ENCODE measurements around the gene DEGS2. TPM values are rescaled to one million over a fixed set of nuclear protein-coding genes. Genes with fewer than 3 reads are reported as not detected.

DEGS2 gene
- total RNA-seq, 2 experiments from 2014 or later, result 0.05 to 0.39 TPM

DNA sequence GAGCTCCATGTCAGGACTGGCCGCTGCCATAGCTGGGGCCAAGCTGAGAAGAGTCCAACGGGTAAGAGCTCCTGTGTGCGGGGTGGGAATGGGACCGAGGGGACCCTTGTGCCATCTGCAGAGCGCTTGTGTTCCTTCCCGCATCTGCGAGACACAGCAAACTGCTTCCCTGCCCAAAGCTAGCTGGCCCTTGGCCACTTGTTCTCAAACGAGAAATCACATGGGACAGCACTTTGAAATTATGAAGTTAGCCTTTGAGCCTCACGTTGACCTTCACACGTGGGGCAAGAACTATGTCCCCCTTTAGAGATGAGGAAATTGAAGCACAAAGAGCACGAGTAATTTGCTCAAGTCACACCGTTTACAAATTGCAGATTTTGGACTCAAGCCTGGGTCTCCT lies 30.8 kb downstream of the DEGS2 start:
- no peaks in the 10 kb centered on the region for H3K27me3 Mint-ChIP-seq (ENCODE audit: low read depth)
- ChIA-PET CTCF (no interaction called here), POLR2A (interaction anchor here (1.3 kb wide), 1 partner anchor 17 kb away, joined by 3 read pairs; no protein-coding TSS in a partner anchor)
- DNase-seq (no peak), ATAC-seq (no peak)
- H3K4me1 Mint-ChIP-seq (ENCODE audit: low read depth), result peaks cover 2% of the 10 kb centered on the region
- peaks cover 88% of the 10 kb centered on the region for H3K36me3 Mint-ChIP-seq (ENCODE audit: low read depth)
- no peaks in the 10 kb centered on the region for H3K9me3 Mint-ChIP-seq (ENCODE audit: insufficient read depth)
- H3K27ac Mint-ChIP-seq, result no peak overlapping the region
- H3K4me3 Mint-ChIP-seq, result no peak overlapping the region

DNA sequence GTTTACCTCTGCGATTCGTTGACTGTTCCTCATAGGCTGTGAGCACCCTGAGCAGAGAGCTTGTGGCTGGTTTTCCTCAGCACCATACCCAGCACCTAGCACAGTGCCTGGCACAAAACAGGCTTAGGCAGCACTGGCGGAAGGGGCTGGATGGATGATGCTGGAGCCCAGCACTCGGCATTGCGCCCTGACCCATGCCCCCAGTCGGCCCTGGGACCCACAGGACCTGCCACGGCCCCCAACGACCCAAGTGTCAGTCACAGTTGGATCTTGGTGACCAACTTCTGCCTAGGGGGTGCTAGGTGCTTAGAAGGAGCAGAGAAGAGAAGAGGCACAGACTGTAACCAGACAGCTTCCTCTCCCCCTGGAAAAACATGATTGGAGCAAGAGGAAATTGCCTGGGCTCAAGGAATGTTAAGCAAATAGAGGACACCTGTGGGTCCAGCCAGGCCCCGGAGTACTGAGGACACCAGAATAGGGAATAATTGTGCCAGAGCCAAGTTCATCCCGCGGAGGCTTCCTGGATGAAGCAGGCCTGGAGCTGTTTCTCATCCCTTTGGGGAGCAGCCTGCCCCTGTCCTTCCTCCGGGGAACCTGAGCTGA lies 31.5 kb downstream of the DEGS2 start:
- no peak overlapping the region for H3K4me3 Mint-ChIP-seq
- no peaks in the 10 kb centered on the region for H3K9me3 Mint-ChIP-seq (ENCODE audit: insufficient read depth)
- ChIA-PET CTCF (no interaction called here), POLR2A (interaction anchor here (0.6 to 1.3 kb wide), 2 partner anchors 18 to 38 kb away, joined by 3 to 4 read pairs; no protein-coding TSS in a partner anchor)
- no peak overlapping the region for H3K27ac Mint-ChIP-seq
- no peaks in the 10 kb centered on the region for H3K27me3 Mint-ChIP-seq (ENCODE audit: low read depth)
- no peak for DNase-seq
- H3K4me1 Mint-ChIP-seq (ENCODE audit: low read depth), result peaks cover 2% of the 10 kb centered on the region
- ATAC-seq, result no peak
- peaks cover 87% of the 10 kb centered on the region for H3K36me3 Mint-ChIP-seq (ENCODE audit: low read depth)

DNA sequence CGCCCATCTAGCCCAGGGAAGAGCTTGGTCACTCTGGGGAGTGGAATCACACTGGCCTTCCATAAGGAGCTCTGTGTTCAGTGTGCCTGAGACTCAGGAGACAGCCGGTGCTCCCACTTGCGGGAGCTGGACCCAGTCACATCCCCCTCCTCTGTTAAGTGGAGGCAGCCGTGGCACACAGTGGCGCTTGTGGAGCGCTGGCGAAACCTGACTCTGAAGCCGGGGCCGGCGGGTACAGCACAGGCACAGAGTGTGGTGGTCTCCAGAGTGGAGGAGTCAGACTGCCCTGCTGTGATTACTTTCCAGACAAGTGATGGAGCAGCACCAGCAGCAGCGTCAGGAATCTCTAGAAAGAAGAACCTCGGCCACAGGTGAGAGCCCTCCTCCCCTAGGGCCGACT lies 33.0 kb downstream of the DEGS2 start:
- DNase-seq, result no peak
- no peak overlapping the region for H3K27ac Mint-ChIP-seq
- ATAC-seq, result no peak
- no peak overlapping the region for H3K4me3 Mint-ChIP-seq
- no peaks in the 10 kb centered on the region for H3K27me3 Mint-ChIP-seq (ENCODE audit: low read depth)
- peaks cover 80% of the 10 kb centered on the region for H3K36me3 Mint-ChIP-seq (ENCODE audit: low read depth)
- POLR2A ChIA-PET, result no interaction called here
- CTCF ChIA-PET, result interaction anchor here (1.0 kb wide), 1 partner anchor 69 kb away, joined by 4 read pairs; no protein-coding TSS in a partner anchor
- H3K4me1 Mint-ChIP-seq (ENCODE audit: low read depth), result peaks cover 2% of the 10 kb centered on the region
- no peaks in the 10 kb centered on the region for H3K9me3 Mint-ChIP-seq (ENCODE audit: insufficient read depth)

DNA sequence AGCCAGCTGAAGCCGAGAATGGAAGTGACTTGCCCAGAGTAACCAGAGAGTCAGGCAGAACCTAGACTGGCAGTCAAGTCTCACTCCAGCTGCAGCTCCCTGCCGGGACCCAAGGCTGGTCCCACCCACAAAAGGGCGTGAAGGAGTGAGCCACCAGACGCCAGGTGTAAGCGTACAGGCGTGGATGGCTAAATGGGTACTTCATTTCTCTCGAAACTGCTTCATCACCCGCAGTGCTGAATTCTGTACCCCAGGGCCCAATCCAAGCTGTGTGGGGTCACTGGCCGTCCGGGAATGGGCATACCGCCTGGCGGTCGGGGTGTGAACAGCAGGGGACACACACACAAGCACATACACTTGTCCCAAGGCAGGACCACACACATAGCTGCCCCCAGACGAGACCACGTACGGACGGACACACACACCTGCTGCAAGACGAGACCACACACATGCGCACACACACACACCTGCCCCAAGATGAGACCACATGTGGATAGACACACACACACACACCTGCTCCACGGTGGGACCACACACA lies 34.8 kb downstream of the DEGS2 start:
- peaks cover 6% of the 10 kb centered on the region for H3K4me1 Mint-ChIP-seq (ENCODE audit: low read depth)
- peak overlapping the region; percentile 70 for H3K27ac Mint-ChIP-seq
- POLR2A ChIA-PET, result interaction anchor here (0.6 kb wide), 1 partner anchor 41 kb away, joined by 3 read pairs; no protein-coding TSS in a partner anchor
- H3K4me3 Mint-ChIP-seq, result no peak overlapping the region
- CTCF ChIA-PET, result interaction anchor here (1.1 kb wide), 1 partner anchor 141 kb away, joined by 3 read pairs; no protein-coding TSS in a partner anchor
- no peaks in the 10 kb centered on the region for H3K9me3 Mint-ChIP-seq (ENCODE audit: insufficient read depth)
- DNase-seq, result no peak
- ATAC-seq, result no peak
- no peaks in the 10 kb centered on the region for H3K27me3 Mint-ChIP-seq (ENCODE audit: low read depth)
- H3K36me3 Mint-ChIP-seq (ENCODE audit: low read depth), result peaks cover 72% of the 10 kb centered on the region

DNA sequence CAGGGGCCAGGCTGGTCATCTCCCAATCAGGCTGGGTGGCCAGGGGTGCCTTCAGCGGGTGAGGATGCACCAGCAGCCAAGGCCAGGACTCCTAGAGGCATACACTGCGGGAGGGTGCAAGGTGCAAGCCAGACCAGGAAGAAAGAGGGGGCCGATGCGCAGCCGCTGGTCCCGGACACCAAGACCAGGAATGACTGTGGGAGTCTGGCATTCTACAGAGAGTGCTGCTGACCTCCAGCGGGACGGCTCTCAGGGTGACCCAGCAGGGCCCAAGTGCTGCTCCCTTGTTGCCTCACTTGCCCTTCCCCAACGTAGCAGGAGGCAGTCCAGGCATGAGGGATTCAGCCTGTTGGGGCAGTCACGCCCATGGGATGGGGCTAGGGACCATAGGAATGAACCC lies 35.8 kb downstream of the DEGS2 start:
- Mint-ChIP-seq H3K4me1 (ENCODE audit: low read depth) (peaks cover 4% of the 10 kb centered on the region), H3K4me3 (no peak overlapping the region), H3K36me3 (ENCODE audit: low read depth) (peaks cover 73% of the 10 kb centered on the region), H3K27ac (no peak overlapping the region), H3K9me3 (ENCODE audit: insufficient read depth) (no peaks in the 10 kb centered on the region), H3K27me3 (ENCODE audit: low read depth) (no peaks in the 10 kb centered on the region)
- POLR2A ChIA-PET, result no interaction called here
- DNase-seq, result no peak
- CTCF ChIA-PET, result no interaction called here
- ATAC-seq, result no peak

DNA sequence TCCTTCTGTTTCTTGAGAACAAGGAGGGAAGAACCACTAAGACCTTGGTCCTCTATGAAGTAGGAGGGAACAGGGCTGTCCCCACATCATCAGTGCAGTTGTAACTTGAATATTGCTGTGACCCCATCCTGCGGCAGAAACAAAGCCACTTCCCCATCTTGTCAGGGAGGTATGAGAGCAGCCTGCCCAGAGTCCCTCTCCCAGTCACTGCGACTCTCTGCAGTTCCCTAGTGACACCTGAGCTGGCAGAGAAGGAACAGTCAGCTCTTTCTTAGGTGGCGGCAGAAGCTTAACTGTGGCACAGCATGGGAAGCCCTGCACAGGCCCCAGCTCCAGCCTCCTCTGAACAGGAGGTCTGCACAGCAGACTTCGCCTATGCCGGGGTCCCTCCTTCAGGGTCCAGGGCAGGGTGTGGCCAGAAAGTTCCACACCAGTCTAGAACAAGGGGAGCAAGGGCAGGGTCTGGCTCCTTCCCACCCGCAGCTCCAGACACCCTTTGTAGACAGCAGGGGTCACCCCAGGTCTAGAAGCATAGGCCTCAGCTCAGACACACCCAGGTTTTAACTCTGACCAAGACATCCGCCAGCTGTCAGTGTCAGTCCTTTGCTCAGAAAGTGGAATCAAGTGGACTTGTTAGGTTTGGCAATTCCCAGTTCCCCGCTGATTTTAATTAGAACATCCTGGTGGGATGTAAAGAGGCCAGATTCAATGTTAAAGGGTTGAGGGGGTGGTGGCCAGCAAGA lies 36.8 kb downstream of the DEGS2 start:
- Mint-ChIP-seq H3K4me3 (no peak overlapping the region), H3K27ac (peak overlapping the region; percentile 41), H3K36me3 (ENCODE audit: low read depth) (peaks cover 75% of the 10 kb centered on the region), H3K27me3 (ENCODE audit: low read depth) (no peaks in the 10 kb centered on the region), H3K4me1 (ENCODE audit: low read depth) (peaks cover 9% of the 10 kb centered on the region), H3K9me3 (ENCODE audit: insufficient read depth) (no peaks in the 10 kb centered on the region)
- POLR2A ChIA-PET, result interaction anchor here (0.6 kb wide), 1 partner anchor 116 kb away, joined by 3 read pairs; no protein-coding TSS in a partner anchor
- DNase-seq (no peak), ATAC-seq (no peak)
- CTCF ChIA-PET, result interaction anchor here (1.4 kb wide), 1 partner anchor 70 kb away, joined by 7 read pairs; no protein-coding TSS in a partner anchor

DNA sequence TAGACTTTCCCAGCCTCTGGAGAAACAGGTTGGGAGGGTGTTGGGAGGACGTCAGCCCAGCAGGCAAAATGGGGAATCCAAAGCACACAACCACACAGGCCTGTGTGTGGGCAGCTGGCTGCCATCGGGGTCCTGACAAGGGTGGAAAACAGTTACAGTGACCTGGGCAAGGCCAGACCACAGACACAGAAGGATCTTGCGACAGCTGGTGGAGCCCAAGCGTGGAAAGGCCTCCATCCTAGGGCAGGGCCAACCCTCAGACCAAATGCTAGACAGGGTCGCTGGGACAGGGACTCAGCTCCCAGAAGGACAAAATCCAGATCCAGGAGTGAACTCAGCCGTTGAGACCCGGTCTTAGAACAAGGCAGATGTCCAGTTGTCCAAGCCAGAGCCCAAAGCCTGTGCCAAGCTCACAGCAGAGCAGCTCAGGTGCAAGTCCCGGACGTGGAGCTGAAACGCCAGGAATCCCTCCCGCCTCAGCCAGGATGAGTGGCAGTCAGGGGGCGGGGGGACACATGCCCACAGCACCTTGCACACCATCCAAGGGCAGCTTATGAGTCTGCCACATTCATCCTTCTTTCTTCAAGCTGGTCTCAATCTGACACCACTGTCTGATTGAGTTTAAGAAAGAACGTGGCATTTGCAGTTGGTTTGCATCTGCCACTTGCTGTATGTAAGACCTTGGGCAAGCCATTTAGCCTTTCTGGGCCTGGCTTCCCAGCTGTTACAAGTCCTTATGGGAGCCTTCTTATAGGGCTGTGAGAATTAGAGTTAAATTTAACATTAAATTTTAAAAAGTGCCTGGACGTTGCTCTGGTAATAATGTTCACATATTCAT lies 37.6 kb downstream of the DEGS2 start:
- peaks cover 73% of the 10 kb centered on the region for H3K36me3 Mint-ChIP-seq (ENCODE audit: low read depth)
- ChIA-PET CTCF (interaction anchor here (0.6 to 1.4 kb wide), 2 partner anchors 71 to 139 kb away, joined by 3 to 7 read pairs; no protein-coding TSS in a partner anchor), POLR2A (interaction anchor here (0.8 kb wide), 1 partner anchor 10 kb away, joined by 3 read pairs; no protein-coding TSS in a partner anchor)
- peaks cover 12% of the 10 kb centered on the region for H3K4me1 Mint-ChIP-seq (ENCODE audit: low read depth)
- DNase-seq, result no peak
- H3K27ac Mint-ChIP-seq, result no peak overlapping the region
- no peak overlapping the region for H3K4me3 Mint-ChIP-seq
- ATAC-seq, result no peak
- H3K9me3 Mint-ChIP-seq (ENCODE audit: insufficient read depth), result no peaks in the 10 kb centered on the region
- H3K27me3 Mint-ChIP-seq (ENCODE audit: low read depth), result no peaks in the 10 kb centered on the region

DNA sequence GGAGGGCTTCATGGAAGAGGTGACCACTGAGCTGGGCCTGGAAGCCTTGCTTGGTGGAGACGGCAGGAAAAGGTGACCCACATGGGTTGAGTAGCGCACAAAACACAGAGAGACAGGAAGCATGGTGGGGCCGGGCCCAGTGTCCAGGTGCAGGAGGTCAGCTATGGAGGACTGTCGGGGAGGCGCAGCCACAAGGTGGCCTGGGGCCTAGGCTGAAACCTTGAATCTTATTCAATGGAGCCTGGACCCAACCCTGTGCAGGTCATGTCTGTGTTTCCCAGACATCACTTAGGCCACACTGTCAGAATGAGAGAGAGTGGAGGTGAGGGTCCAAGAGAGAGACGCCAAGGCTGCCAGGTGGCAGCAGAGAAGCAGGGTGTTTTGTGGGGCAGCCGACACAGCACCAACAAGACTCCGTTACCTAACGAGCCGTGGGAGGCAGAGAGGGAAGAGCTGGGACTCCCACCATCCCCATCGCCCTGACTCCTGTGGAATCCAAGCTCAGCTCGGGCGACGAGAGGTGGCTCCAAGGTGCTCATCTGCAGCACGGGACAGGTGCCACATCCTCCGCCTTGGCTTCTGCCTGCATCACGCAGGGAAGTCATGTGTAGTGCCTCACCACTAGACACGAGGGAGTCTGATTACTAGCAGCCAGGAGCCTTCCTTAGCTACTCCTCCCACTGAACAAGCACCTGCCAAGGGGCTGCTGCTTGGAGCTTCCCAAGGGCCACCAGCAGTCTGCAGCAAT lies 38.7 kb downstream of the DEGS2 start:
- no peak for ATAC-seq
- ChIA-PET POLR2A (no interaction called here), CTCF (interaction anchor here (0.9 kb wide), 1 partner anchor 72 kb away, joined by 4 read pairs; no protein-coding TSS in a partner anchor)
- peak overlapping the region; percentile 60 for H3K27ac Mint-ChIP-seq
- no peaks in the 10 kb centered on the region for H3K9me3 Mint-ChIP-seq (ENCODE audit: insufficient read depth)
- DNase-seq, result no peak
- H3K4me1 Mint-ChIP-seq (ENCODE audit: low read depth), result peaks cover 12% of the 10 kb centered on the region
- no peak overlapping the region for H3K4me3 Mint-ChIP-seq
- no peaks in the 10 kb centered on the region for H3K27me3 Mint-ChIP-seq (ENCODE audit: low read depth)
- H3K36me3 Mint-ChIP-seq (ENCODE audit: low read depth), result peaks cover 76% of the 10 kb centered on the region

DNA sequence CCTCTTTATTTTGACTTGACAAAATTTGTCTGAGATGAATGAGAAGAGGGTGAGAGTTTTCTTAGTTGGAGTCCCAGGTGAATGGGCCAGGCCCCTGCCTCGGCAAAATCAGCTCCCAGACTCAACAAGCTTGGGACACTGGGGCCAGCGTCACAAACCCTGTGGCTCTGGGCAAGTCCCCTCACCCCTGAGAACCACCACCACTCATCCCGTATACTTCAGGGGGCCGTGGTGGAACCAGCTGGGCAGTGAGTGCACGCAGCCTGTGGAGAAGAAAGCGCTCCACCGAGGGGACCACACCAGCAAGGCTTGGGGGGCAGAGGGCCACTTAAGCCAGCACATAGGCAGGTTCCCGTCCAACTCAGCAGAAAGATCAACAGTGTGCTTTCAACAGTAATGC lies 40.2 kb downstream of the DEGS2 start:
- no peaks in the 10 kb centered on the region for H3K9me3 Mint-ChIP-seq (ENCODE audit: insufficient read depth)
- CTCF ChIA-PET, result interaction anchor here (1.3 to 1.7 kb wide), 2 partner anchors 11 to 63 kb away, joined by 3 to 11 read pairs; no protein-coding TSS in a partner anchor
- peaks cover 15% of the 10 kb centered on the region for H3K4me1 Mint-ChIP-seq (ENCODE audit: low read depth)
- no peak for DNase-seq
- no peak overlapping the region for H3K4me3 Mint-ChIP-seq
- POLR2A ChIA-PET, result interaction anchor here (0.8 kb wide), 1 partner anchor 11 kb away, joined by 3 read pairs; no protein-coding TSS in a partner anchor
- no peaks in the 10 kb centered on the region for H3K27me3 Mint-ChIP-seq (ENCODE audit: low read depth)
- H3K27ac Mint-ChIP-seq, result peak overlapping the region; percentile 55
- peaks cover 72% of the 10 kb centered on the region for H3K36me3 Mint-ChIP-seq (ENCODE audit: low read depth)
- no peak for ATAC-seq

DNA sequence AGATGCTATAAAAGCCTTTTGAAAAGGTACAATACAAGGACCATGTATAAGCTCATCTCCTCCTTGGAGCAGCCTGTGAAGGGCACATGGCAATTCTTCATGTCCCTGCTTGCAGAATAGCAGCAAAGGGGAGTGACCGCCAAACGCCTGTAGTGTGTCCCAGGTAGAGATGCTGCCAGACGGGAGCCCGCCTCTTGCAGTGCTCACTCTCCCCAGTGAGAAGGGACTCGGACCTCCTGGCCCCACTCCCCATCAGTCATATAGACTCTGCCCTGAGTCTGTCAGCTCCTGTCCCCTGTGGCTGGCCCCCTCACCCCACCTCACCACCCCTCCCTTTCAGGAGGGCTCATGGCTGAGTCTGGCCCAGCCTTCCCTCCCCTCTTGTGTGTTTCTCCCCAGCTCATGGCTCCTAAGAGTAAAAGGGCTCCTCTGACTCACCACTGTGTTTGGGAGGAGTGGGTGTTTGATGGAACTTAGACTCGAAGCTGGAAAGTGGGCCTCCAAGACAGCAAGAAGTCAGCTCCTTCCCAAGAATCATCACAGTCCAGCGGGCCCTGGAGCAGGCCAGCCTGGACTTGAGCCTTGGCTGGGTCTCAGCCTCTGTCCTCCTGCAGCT lies 40.9 kb downstream of the DEGS2 start:
- H3K4me3 Mint-ChIP-seq, result no peak overlapping the region
- ATAC-seq (no peak), DNase-seq (no peak)
- CTCF ChIA-PET, result interaction anchor here (1.3 to 1.7 kb wide), 2 partner anchors 11 to 62 kb away, joined by 3 to 11 read pairs; no protein-coding TSS in a partner anchor
- POLR2A ChIA-PET, result interaction anchor here (0.8 to 1.0 kb wide), 2 partner anchors 11 to 49 kb away, joined by 3 read pairs; no protein-coding TSS in a partner anchor
- H3K36me3 Mint-ChIP-seq (ENCODE audit: low read depth), result peaks cover 71% of the 10 kb centered on the region
- peaks cover 19% of the 10 kb centered on the region for H3K4me1 Mint-ChIP-seq (ENCODE audit: low read depth)
- H3K27ac Mint-ChIP-seq, result peak overlapping the region; percentile 62
- H3K27me3 Mint-ChIP-seq (ENCODE audit: low read depth), result no peaks in the 10 kb centered on the region
- H3K9me3 Mint-ChIP-seq (ENCODE audit: insufficient read depth), result no peaks in the 10 kb centered on the region
